CD4-positive, alpha-beta T cell treated with Interleukin-6 at 100 ng/mL for 8 hours (primary cell): Measurements from ENCODE around the gene SLC34A3.
A peak's percentile ranks its signal among the peaks of the same experiment; 100 is the strongest.

Experiments used
- DNase-seq: peaks from one replicate; pipeline ENCODE4 v3.0.0-alpha.2; 2020; ENCODE audit warnings: mixed read lengths, low spot score

The SLC34A3 gene

GRCh38 chr9:137195525-137196220 is 35.0 kb upstream of the SLC34A3 start:
- no peak for DNase-seq

- DNase-seq, result no peak
Observed at GRCh38 chr9:137198051-137198901, 32.4 kb upstream of the SLC34A3 start.

- no peak for DNase-seq
Observed at GRCh38 chr9:137198902-137199283, 31.8 kb upstream of the SLC34A3 start.

GRCh38 chr9:137199411-137200121 is 31.1 kb upstream of the SLC34A3 start:
- no peak for DNase-seq

- DNase-seq, result peak; percentile 98
Observed at GRCh38 chr9:137200311-137201204, 30.1 kb upstream of the SLC34A3 start, which contains the start of gene TPRN. Gene TPRN, minus strand, starts transcription at chr9:137200741. Its CDS starts 30 bp downstream, at chr9:137200711.

- DNase-seq, result no peak
Observed at GRCh38 chr9:137201205-137201868, 29.4 kb upstream of the SLC34A3 start.

- DNase-seq, result no peak
Observed at GRCh38 chr9:137202966-137203365, 27.7 kb upstream of the SLC34A3 start.

GRCh38 chr9:137204731-137205125 is 26.0 kb upstream of the SLC34A3 start:
- no peak for DNase-seq

- peak; percentile 88 for DNase-seq
Observed at GRCh38 chr9:137205126-137206069, 25.3 kb upstream of the SLC34A3 start, which contains the start of the genes NDOR1 and TMEM203. Gene NDOR1, plus strand, starts transcription at chr9:137205700. Its CDS starts 78 bp downstream, at chr9:137205778. Gene TMEM203, minus strand, starts transcription at chr9:137205648. Its CDS starts 234 bp downstream, at chr9:137205414.

- no peak for DNase-seq
Observed at GRCh38 chr9:137206602-137207001, 24.1 kb upstream of the SLC34A3 start.

- DNase-seq, result no peak
Observed at GRCh38 chr9:137211532-137211931, 19.2 kb upstream of the SLC34A3 start.

GRCh38 chr9:137212520-137212919 is 18.2 kb upstream of the SLC34A3 start:
- DNase-seq, result no peak

- no peak for DNase-seq
Observed at GRCh38 chr9:137213160-137214060, 17.3 kb upstream of the SLC34A3 start.

- no peak for DNase-seq
Observed at GRCh38 chr9:137214620-137215019, 16.1 kb upstream of the SLC34A3 start.

- no peak for DNase-seq
Observed at GRCh38 chr9:137215196-137215986, 15.3 kb upstream of the SLC34A3 start.

- no peak for DNase-seq
Observed at GRCh38 chr9:137216188-137216965, 14.3 kb upstream of the SLC34A3 start.
